Stimulated activated CD8-positive, alpha-beta memory T cell treated with anti-CD3 and anti-CD28 coated beads, Interleukin-15, amount 100 ng/mL, for 1 hour (primary cell): ENCODE results near the gene NFX1.
"Not testable (repeated sequence)": the region's sequence is repeated elsewhere in the genome, so short reads cannot be mapped to it uniquely, and the experiment has no call there.

ENCODE experiments used
- DNase-seq: peaks from one replicate; pipeline ENCODE4 v3.0.0-alpha.2; 2020; ENCODE audit warnings: low read depth

Gene NFX1

DNA sequence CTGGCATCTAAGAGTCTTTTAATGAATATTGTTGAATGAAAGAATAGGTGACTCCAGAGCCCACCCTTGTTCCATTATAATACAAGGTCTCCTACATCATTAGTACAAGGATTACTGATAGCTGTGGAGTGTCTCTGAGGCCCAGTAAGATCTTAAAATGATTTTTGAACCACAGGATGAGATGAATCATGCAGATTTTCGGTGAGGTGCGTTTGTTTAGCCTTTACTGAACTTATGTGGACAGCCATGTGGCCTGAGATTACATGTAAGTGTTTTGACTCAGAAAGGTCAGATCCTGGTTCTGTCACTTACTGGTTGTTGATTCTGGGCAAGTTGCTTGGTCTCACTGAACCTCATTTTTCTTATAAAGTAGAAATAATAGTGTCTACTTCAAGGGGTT lies 21.6 kb downstream of the NFX1 start:
- no peak for DNase-seq

DNA sequence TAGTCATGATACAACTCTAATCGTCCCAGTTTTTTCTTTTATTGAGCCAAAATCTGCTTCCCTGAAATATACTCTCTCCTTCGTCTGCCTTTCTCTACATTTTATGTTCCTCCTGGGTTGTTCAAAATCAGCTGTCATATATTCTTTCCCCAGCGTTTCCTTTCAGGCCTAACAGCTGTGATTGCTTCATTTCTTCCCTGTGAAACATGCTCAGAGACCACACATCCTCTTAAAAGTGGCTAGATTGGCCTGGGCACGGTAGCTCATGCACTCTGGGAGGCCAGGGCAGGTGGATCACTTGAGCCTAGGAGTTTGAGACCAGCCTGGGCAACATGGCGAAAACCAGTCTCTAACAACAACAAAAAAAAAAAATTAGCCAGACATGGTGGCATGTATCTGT lies 25.1 kb downstream of the NFX1 start:
- DNase-seq, result no peak

DNA sequence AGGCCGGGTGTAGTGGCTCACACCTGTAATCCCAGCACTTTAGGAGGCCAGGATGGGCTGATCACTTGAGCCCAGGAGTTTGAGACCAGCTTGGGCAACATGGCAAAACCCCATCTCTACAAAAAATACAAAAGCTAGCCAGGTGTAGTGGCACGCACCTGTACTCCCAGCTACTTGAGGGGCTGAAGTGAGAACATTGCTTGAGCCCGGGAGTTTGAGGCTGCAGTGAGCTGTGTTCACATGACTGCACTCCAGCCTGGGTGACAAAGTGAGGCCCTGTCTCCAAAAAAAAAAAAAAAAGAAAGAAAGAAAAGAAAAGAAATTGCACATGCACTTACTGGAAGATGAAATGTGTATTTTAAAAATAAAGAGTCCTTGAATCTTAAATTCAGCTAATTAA lies 26.8 kb downstream of the NFX1 start:
- not testable (repeated sequence) for DNase-seq

DNA sequence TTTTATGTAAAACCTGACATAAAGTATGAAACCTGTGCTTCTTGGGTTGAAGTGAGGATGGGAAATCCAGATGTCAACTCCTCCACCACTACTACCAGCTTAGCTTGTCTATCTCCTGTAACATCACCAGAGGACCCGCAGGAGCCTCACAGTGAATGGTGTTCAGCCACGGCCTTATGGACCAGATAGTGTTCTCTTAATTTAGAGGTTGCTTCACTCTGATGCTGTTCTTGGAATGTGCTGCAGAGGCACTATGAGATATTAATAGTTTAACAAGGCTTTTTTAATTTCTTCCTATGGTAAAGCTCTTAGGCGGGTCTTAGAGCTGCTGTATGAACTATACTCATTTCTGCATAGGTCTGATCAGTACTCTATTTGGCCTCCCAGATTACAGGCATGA lies 27.9 kb downstream of the NFX1 start:
- DNase-seq, result no peak

DNA sequence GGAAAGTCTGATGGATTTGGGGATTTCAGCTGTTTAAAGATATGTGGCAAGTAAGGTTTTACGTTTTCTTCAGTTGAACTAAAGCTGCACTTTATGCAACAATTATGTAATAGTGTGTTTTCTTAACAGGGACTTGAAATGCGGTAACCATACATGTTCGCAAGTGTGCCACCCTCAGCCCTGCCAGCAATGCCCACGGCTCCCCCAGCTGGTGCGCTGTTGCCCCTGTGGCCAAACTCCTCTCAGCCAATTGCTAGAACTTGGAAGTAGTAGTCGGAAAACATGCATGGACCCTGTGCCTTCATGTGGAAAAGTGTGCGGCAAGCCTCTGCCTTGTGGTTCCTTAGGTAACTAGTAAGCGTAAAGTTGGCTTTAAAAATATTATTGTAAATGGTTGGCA lies 28.5 kb downstream of the NFX1 start:
- DNase-seq, result no peak

DNA sequence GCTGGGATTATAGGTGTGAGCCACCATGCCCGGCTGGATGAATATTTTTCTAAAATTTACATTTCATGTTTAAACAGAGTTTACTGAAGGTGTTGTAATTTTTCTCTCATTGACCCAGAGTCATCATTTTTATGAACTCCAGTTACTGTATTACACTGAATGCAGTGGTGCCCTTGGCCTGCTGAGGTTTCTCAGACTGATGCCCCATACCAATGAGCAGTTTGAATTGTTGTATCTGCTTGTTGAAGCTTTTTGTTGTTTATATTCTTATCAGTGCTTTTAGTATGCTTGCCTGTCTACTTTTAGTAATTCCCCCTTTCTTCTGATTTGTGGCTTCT lies 29.9 kb downstream of the NFX1 start:
- no peak for DNase-seq

DNA sequence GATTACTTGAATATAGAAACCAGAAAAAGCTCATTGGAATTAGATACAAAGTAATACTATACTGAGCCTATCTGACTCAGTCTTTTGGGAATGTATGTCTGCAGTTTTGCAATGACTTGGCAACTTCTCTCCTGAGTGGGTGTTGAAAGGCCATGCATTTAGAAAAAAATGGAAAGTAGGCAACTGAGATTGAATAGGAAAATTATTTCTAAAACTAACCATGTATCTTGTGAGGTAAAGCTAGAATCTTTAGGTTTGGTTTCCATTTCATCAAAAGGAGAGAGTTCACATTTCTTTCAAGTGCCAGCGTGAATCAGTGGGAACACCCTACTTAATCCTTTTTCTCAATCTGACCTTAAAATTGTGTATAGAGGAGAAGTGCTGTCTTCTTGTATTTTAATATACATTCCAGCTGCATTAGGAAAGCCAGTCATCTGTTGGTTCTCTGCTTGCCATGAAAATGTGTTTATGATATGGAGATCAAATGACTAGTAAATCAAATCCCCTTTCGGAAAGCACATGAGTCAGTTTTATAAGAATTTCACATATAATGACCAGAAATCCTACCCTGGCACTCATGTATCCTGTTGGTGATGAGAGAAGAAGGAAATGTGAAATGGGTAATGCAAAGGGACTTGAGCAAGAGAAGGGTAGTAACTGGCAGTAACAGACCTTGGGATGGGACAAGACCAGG lies 30.4 kb downstream of the NFX1 start:
- no peak for DNase-seq

DNA sequence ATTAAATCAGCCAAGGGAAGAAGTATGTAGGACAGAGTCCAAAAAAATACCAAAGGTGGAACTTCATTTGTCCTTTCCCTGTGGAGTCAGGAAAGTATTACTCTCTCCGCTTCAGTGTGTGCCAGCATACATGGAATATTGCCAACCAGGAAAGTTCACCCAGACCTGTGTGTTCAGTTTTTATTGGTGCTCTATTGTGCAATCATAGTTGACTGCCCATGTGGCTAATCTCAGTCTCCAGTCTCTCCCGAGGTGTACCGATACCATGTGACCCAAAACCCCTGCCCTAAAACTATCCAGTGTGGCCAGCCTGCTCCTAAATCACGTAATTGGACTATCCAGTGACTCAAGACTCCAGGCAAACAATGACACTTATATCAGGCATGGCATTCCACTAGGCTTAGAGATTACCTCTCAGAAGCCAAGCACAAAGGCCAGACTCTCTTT lies 38.8 kb downstream of the NFX1 start:
- DNase-seq, result no peak

DNA sequence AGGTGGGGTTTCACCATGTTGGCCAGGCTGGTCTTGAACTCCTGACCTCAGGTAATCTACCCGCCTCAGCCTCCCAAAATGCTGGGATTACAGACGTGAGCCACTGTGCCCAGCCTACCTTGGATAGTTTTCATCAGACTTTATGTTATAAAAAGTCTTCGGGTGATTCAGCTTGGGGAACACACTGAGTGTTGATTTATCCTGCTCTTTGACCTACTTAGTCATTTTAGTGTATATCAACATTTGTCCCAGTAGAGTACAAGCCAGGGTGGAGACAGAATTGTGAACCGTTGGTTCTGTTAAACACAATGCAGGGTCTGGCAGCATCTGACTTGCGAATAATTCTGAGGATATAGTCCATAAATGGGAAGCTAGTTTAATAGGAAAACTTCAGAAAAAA lies 39.7 kb downstream of the NFX1 start:
- no peak for DNase-seq

DNA sequence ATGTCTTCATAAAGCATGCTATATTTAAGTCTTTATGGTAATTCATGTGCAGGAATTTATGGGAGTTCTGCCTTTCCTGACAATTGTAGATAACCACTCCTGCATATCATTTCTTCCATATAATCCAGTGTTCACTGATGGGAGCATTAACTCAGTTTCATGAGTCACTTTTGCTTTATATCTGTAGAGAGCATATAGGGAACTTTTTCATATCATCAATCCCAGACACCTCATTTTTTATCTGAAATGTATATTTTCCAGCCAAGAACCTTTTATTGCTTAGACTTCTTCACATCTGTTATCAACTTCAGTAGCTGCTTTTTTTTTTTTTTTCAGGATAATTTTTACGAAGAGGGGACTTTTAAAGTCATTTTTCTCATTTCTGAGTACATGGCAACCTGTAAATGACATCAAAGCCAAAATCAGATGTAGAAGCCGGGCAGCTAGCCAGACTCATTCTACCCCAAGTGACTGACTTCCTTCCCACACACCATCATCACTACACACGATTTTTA lies 41.1 kb downstream of the NFX1 start:
- no peak for DNase-seq

DNA sequence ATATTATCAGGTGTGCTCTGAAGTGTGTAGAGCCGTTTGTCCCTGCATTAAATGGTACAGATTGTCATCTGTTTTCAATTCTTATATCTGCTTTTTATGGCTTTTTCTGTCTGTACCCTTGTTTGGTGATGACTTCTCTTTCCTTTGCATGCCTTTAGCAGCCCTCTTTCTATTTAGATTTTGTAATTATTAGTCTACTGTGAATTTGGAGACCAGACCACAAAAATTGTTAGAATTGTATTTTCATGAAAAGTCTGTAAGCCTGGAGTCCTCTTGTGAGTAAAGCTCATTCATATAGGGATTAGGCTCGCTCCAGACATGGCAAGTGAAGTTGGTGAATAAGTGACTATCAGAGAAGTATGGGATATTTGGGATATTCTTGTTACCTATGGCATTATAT lies 41.7 kb downstream of the NFX1 start:
- no peak for DNase-seq

DNA sequence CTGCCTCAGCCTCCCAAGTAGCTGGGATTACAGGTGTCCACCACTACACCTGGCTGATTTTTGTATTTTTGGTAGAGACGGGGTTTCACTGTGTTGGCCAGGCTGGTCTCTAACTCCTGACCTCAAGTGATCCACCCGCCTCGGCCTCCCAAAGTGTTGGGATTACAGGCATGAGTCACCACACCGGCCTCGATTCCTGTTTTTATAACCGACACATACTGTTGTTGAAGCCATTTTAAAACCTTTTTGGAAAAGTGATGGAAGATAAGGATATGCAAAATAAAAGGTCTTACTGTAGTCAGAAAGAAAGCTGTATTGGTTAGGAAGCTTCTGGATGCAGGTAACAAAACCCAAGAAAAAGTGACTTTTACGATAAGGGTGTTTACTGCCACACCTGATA lies 42.6 kb downstream of the NFX1 start:
- DNase-seq, result not testable (repeated sequence)

DNA sequence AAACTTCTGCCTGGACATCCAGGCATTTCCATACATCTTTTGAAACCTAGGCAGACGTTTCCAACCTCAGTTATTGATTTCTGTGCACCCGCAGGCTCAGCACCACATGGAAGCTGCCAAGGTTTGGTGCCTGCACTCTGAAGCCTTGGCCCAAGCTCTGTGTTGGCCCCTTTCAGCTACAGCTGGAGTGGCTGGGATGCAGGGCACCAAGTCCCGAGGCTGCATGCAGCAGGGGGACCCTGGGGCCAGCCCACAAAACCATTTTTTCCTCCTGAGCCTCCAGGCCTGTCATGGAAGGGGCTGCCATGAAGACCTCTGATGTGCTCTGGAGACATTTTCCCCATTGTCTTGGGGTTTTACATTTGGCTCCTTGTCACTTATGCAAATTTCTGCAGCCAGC lies 49.9 kb downstream of the NFX1 start:
- DNase-seq, result no peak

DNA sequence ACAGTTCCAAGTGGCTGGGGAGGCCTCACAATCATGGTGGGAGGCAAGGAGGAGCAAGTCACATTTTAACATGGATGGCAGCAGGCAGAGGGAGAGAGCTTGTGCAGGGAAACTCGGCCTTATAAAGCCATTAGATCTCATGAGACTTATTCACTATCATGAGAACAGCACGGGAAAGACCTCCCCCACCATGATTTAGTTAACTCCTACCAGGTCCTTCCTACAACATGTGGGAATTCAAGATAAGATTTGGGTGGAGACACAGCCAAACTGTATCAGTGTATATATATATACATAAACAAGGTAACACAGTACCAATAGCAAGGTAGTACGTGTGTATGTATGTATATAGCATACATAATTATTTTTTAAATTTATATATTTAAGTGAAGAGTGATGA lies 50.9 kb downstream of the NFX1 start:
- DNase-seq, result no peak

DNA sequence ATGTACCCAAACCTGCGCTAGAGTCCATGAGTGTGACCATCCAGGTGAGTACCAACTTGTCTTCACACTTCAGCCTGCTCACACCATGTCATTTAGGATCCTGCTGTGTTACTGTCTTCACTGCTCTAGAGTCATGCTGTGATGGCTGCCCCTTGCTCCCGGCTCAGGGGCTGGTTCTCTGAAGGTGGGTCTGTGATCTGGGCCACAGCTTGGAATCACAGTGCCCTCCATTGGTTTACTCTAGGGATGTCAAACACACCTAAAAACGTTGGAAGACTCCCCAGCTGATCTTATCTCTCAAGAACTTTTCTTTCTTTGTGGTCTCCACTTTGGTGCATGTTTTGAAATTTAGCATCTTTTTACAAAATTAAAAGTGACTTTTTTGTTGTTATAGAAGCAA lies 53.8 kb downstream of the NFX1 start:
- no peak for DNase-seq

DNA sequence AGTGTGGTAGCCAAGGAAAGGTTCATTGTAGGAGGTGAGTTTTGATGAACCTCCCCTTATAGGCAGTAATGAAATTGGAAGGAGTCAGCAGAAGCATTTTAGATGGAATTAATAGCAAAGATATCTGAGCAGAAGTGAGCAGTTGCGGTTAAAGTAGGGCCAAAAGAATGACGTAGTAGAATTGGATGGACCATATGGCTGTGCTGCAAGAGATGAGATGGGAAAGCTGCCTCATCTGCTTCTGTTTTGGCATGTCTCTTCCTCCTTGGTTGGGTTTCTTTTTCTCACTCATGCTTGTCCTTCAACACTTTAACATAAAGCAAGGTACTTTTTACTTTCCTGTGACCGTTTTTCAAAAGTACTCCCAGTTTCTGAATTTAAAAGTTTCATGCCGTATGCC lies 56.2 kb downstream of the NFX1 start:
- DNase-seq, result no peak

DNA sequence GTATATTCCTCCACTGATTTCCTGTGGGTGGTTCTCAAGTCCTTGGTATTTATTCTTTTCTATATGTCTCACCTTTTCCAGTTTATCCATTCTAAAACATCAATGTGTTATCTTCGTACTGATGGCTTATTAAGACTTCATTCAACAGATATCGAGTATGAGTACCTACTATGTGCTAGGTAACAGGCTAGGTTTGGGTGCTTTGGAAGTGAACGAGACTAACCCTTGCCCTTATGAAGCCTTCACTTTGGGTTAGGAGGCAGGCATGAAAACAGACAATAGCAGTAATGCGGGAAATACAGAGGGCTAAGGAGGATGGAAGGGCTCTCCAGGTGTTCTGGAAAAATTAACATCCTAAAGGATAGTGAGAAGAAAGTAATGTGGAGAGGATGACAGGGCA lies 58.7 kb downstream of the NFX1 start:
- no peak for DNase-seq

DNA sequence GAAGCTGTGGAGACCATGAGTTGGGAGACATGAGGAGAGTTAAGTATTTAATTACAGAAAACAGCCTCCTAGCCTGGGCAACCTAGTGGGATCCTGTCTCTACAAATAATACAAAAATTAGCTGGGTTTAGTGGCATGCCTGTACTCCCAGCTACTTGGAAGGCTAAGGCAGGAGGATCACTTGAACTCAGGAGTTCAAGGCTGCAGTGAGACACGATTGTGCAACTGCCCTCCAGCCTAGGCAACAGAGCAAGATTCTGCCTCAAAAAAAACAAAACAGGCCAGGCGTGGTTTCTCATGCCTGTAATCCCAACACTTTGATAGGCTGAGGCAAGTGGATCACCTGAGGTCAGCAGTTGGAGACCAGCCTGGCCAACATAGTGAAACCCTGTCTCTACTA lies 59.4 kb downstream of the NFX1 start:
- no peak for DNase-seq

DNA sequence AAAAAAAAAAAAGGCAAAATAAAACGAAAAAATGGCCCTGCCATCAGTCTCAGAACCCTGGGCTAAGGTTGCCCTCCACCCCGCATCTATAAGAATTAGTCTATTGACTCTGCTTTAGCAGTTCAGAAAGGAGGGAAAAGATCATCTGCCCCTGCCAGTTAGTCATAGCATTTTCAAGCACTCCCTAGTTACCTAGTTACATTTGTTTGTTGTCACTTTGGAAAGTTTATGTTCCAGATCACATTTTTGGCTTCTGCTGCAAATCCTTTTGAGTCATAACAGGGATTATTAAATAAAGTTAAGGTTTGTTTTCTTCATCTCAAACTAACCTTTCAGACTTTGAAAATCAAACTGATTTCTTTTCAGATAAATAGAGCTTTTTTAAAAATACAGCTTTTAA lies 60.0 kb downstream of the NFX1 start:
- DNase-seq, result no peak

DNA sequence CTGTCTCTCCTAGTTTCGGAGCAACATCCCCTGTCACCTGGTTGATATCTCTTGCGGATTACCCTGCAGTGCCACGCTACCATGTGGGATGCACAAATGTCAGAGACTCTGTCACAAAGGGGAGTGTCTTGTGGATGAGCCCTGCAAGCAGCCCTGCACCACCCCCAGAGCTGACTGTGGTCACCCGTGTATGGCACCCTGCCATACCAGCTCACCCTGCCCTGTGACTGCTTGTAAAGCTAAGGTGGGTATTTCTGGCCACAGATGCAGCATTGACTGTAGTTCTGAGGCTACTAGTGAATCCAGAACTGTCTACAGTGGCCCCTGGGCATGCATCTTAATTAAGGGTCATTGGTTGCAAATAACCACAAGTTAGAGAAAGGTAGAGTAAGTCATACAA lies 61.2 kb downstream of the NFX1 start:
- DNase-seq, result no peak

DNA sequence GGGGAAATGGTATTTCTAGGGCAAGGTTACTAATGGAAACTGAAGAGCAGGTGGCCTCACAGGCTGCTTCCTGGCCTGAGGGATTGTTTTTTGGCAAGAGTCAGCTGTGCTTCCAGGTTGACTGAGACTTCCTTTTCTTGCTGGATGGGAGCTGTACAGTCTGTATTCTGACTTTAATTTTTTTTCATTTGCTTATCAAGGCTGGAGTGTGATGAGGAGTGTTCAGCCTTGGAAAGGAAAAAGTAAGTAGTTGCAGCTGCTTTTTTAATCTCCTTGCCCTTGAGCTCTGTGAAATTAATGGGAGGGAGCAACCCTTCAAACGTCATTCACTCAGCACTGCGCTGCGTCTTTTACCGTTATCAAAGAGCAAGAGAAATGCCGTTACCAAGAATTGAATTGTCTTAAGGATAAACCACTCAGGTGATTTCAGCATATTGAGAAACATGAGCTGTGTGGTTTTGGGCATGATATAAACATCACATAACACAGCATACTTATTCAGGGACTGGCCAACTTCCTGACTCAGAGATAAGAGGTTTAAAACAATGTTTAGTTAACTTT lies 64.4 kb downstream of the NFX1 start:
- no peak for DNase-seq

DNA sequence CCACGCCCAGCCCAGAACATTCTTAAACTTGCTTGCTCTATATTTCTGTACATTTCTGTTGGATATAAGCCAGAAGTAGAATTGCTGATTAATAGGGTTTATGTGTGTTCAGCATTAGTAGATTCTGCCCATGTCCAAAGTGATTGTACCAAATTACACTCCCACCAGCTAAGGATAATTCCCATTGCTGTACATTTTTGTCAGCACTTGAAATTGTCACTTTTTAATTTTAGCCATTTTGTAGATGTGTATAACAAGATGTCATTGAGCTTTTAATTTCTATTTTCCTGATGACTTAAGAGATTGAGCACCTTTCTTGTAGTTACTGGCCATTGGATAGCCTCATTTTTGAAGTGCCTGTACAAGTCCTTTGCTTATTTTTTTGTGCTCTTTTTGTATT lies 65.6 kb downstream of the NFX1 start:
- no peak for DNase-seq

DNA sequence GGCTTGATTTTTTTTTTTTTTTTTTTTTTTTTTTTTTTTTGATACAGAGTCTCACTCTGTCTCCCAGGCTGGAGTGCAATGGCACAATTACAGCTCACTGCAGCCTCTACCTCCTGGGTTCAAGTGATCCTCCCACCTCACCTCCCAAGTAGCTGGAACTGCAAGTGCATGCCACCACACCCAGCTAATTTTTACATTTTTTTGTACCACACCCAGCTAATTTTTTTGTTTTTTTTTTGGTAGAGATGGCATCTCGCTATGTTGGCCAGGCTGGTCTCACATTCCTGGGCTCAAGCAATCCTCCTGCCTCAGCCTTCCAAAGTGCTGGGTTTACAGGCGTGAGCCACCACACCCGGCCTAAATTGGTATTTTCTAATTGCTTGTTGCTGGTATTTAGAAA lies 68.3 kb downstream of the NFX1 start:
- not testable (repeated sequence) for DNase-seq

DNA sequence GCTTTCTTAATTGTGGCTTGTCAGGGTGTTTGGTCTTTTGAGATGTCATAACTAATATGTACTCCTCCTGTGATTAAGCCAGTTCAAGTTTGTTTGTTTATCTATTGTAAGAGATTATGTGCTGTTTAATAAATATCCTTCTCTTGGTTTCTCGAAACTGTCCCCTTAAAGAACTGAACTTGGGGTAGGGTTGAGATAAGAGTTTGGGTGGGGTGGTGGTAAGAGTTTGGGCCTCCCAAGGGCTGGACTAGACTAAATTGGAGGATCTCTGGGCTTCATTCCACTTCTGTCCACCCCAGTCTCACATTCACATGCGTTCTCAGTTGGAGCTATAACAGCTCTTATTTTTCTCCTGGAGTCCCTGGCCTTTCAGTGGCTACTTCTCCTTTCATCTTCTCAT lies 73.8 kb downstream of the NFX1 start:
- no peak for DNase-seq
